H9 (cell line): ENCODE measurements around the gene CHM. TPM values are rescaled to one million over a fixed set of nuclear protein-coding genes. Genes with fewer than 3 reads are reported as not detected.

Experiments used
- DNase-seq: peaks from one replicate; pipeline ENCODE4 v3.0.0-alpha.2; 2017
- H2AFZ ChIP-seq: one replicate; pipeline ENCODE4 v1.6.1; 2013; ENCODE audit warnings: mild to moderate bottlenecking, low read length, control low read depth, moderate library complexity
- H2AK5ac ChIP-seq: 2 replicates; pipeline ENCODE4 v1.6.1; 2013; ENCODE audit warnings: low read length, control low read depth, mixed read lengths; ENCODE audit not compliant: insufficient read length
- H2BK120ac ChIP-seq: one replicate; pipeline ENCODE4 v1.6.1; 2013; ENCODE audit warnings: low read depth, mild to moderate bottlenecking, low read length, control low read depth, inconsistent platforms; ENCODE audit not compliant: poor library complexity, severe bottlenecking
- H2BK12ac ChIP-seq: 2 replicates; pipeline ENCODE4 v1.6.1; 2013; ENCODE audit warnings: low read length, control low read depth, mixed read lengths, low read depth; ENCODE audit not compliant: insufficient read length
- H2BK15ac ChIP-seq: 2 replicates; pipeline ENCODE4 v1.6.1; 2013; ENCODE audit warnings: low read depth, low read length, control low read depth
- H2BK20ac ChIP-seq: one replicate; pipeline ENCODE4 v1.6.1; 2013; ENCODE audit warnings: low read depth, mild to moderate bottlenecking, low read length, control low read depth, inconsistent platforms; ENCODE audit not compliant: poor library complexity, severe bottlenecking
- H2BK5ac ChIP-seq: 2 replicates; pipeline ENCODE4 v1.6.1; 2013; ENCODE audit warnings: low read length, control low read depth, mixed read lengths; ENCODE audit not compliant: insufficient read length
- H3K14ac ChIP-seq: 2 replicates; pipeline ENCODE4 v1.6.1; 2013; ENCODE audit warnings: low read length, control low read depth; ENCODE audit not compliant: insufficient read depth
- H3K18ac ChIP-seq: 2 replicates; pipeline ENCODE4 v1.6.1; 2013; ENCODE audit warnings: low read depth, mild to moderate bottlenecking, mixed read lengths, low read length, control low read depth; ENCODE audit not compliant: insufficient read length
- H3K23ac ChIP-seq: 2 replicates; pipeline ENCODE4 v1.6.1; 2013; ENCODE audit warnings: low read length, control low read depth, mixed read lengths, low read depth; ENCODE audit not compliant: insufficient read length
- H3K23me2 ChIP-seq: 2 replicates; pipeline ENCODE4 v1.6.1; 2013; ENCODE audit warnings: low read depth, mild to moderate bottlenecking, mixed read lengths, low read length, control low read depth; ENCODE audit not compliant: insufficient read length, poor library complexity, severe bottlenecking
- H3K27ac ChIP-seq: 2 replicates; pipeline ENCODE4 v1.5.1; 2013; ENCODE audit warnings: low read length, control low read depth, mixed read lengths, low read depth; ENCODE audit not compliant: insufficient read length
- H3K27me3 ChIP-seq: 2 replicates; pipeline ENCODE4 v1.6.1; 2013; ENCODE audit warnings: low read length, control low read depth, inconsistent platforms; ENCODE audit not compliant: insufficient read depth
- H3K4ac ChIP-seq: 2 replicates; pipeline ENCODE4 v1.6.1; 2013; ENCODE audit warnings: low read depth, mild to moderate bottlenecking, control low read depth, inconsistent platforms, low read length, moderate library complexity
- H3K4me1 ChIP-seq: 2 replicates; pipeline ENCODE4 v1.6.1; 2013; ENCODE audit warnings: low read length, control low read depth, inconsistent platforms; ENCODE audit not compliant: insufficient read depth
- H3K4me2 ChIP-seq: 2 replicates; pipeline ENCODE4 v1.6.1; 2013; ENCODE audit warnings: low read length, control low read depth, mixed read lengths; ENCODE audit not compliant: insufficient read length, insufficient read depth
- H3K56ac ChIP-seq: 2 replicates; pipeline ENCODE4 v1.6.1; 2013; ENCODE audit warnings: low read depth, mild to moderate bottlenecking, mixed read lengths, low read length, control low read depth; ENCODE audit not compliant: insufficient read length
- H3K79me1 ChIP-seq: 2 replicates; pipeline ENCODE4 v1.6.1; 2013; ENCODE audit warnings: low read depth, mild to moderate bottlenecking, moderate library complexity, low read length, control low read depth, inconsistent platforms; ENCODE audit not compliant: insufficient read depth, poor library complexity, severe bottlenecking
- H3K79me2 ChIP-seq: 2 replicates; pipeline ENCODE4 v1.6.1; 2013; ENCODE audit warnings: low read length, control low read depth, inconsistent platforms; ENCODE audit not compliant: insufficient read depth
- H3K9ac ChIP-seq: 2 replicates; pipeline ENCODE4 v1.6.1; 2013; ENCODE audit warnings: low read length, control low read depth, mixed read lengths; ENCODE audit not compliant: insufficient read length; ENCODE audit errors: extremely low read depth
- H3K9me3 ChIP-seq: one replicate; pipeline ENCODE4 v1.6.1; 2013; ENCODE audit warnings: low read depth, low read length, inconsistent platforms; ENCODE audit not compliant: control insufficient read depth
- H3T11ph ChIP-seq: one replicate; pipeline ENCODE4 v1.6.1; 2013; ENCODE audit warnings: mild to moderate bottlenecking, low read length, control low read depth, inconsistent platforms
- H4K20me1 ChIP-seq: one replicate; pipeline ENCODE4 v1.6.1; 2013; ENCODE audit not compliant: control insufficient read depth, insufficient read length, insufficient read depth
- H4K5ac ChIP-seq: 2 replicates; pipeline ENCODE4 v1.6.1; 2013; ENCODE audit warnings: low read depth, mild to moderate bottlenecking, mixed read lengths, low read length, control low read depth; ENCODE audit not compliant: insufficient read length
- H4K8ac ChIP-seq: replicated peaks from 2 replicates; pipeline ENCODE4 v1.6.1; 2013; ENCODE audit warnings: low read length, control low read depth, mixed read lengths, low read depth; ENCODE audit not compliant: insufficient read length
- H4K91ac ChIP-seq: 2 replicates; pipeline ENCODE4 v1.6.1; 2013; ENCODE audit warnings: low read depth, mild to moderate bottlenecking, moderate library complexity, mixed read lengths, low read length, control low read depth; ENCODE audit not compliant: insufficient read length
- H3K27ac Mint-ChIP-seq, 3 experiments: 2 replicates in 2 of 3; 3 replicates in 1 of 3; pipeline ENCODE4 v1.8.0; 2020 to 2021; ENCODE audit warnings: mixed read lengths in 3 of 3, mild to moderate bottlenecking in 1 of 3, moderate library complexity in 1 of 3
- H3K27me3 Mint-ChIP-seq: 2 replicates; pipeline ENCODE4 v1.8.0; 2021; ENCODE audit warnings: low read depth, mild to moderate bottlenecking, moderate library complexity, mixed read lengths
- H3K36me3 Mint-ChIP-seq, 3 experiments: 2 replicates in 2 of 3; 3 replicates in 1 of 3; pipeline ENCODE4 v1.8.0; 2020 to 2021; ENCODE audit warnings: low read depth in 3 of 3, mixed read lengths in 3 of 3; ENCODE audit not compliant: insufficient read depth in 1 of 3
- H3K4me1 Mint-ChIP-seq, 2 experiments: 2 replicates each; pipeline ENCODE4 v1.8.0; 2020; ENCODE audit warnings: mixed read lengths in 2 of 2
- H3K4me3 Mint-ChIP-seq, 2 experiments: 2 replicates in 1 of 2; 3 replicates in 1 of 2; pipeline ENCODE4 v1.8.0; 2020 to 2021; ENCODE audit warnings: mild to moderate bottlenecking in 2 of 2, mixed read lengths in 2 of 2, moderate library complexity in 1 of 2
- H3K9me3 Mint-ChIP-seq, 2 experiments: 2 replicates in 1 of 2; 3 replicates in 1 of 2; pipeline ENCODE4 v1.8.0; 2020; ENCODE audit warnings: mild to moderate bottlenecking in 2 of 2, mixed read lengths in 2 of 2, moderate library complexity in 1 of 2
- WGBS: extraction: QIAGEN DNeasy Blood & Tissue Kit; methylation state at CpG from one replicate; pipeline ENCODE4 v1.1.7; 2013; ENCODE audit warnings: missing lambda C conversion rate, low lambda C conversion rate, mixed read lengths; ENCODE audit not compliant: insufficient read length; ENCODE audit errors: extremely low coverage; 5-methylcytosine and 5-hydroxymethylcytosine counted together
- total RNA-seq: library from RNA; stranded (reverse); gene quantifications from 2 replicates; pipeline ENCODE4 v1.2.1, GENCODE V29; 2021
- TF ChIP-seq, protein P1 (sequence below): fragments of 200-600 bp; sonication (generic); conservative IDR thresholded peaks from 3 replicates; pipeline ENCODE4 v1.8.0; 2021; ENCODE audit warnings: antibody characterized with exemption, mild to moderate bottlenecking

CHM gene
- total RNA-seq, 1 experiment from 2014 or later: 28.4 TPM

DNA sequence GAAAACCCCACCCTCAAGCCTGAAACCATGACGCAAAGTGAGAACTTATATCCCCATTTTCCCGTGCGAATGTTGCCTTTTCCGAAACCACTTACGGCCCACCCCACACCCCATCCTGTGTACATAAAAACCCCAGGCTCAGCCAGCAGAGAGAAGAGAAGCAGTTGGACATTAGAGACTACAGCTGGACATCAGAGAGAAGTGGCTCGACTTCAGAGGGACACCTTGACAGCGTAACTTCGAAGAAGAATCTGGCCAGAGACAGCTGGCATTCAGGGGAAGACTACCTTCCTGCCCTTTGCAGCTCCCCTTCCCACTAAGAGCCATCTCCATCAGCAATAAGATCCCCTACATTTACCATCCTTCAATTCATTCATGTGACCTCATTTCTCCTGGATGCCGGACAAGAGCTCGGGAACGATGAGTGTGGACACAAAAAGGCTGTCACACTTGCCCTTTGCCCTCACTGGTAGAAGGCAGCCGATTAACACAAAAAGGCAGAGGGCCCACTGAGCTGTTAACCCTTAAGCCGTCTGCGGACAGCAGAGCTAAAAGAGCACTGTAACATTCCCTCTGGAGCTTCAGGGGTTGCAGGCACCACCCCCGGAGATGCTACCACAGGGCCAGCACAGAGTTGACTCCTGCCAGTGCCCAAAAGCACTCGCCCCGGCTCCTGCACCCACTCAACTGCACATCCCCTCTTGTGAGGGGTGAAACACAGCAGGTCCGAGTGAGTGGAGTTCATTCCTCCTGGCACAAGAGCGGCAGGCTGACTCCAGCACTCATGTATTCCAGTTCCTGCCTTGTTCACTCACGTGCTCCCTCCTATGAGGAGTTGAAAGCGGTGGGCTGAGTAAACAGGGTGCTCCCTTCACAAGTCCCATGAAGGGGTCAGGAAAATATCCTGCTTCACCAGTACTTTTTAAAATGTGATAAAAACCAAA is 7.5 kb downstream of the CHM start:
- Histone ChIP-seq H3T11ph (no peak overlapping the region), H2BK5ac (no peak overlapping the region), H3K23ac (no peak overlapping the region), H4K5ac (no peak overlapping the region), H3K23me2 (no peaks in the 10 kb centered on the region), H3K14ac (no peak overlapping the region), H3K4me2 (no peak overlapping the region), H2AFZ (no peak overlapping the region), H2AK5ac (no peak overlapping the region), H3K56ac (no peak overlapping the region), H2BK20ac (no peak overlapping the region), H3K79me2 (peaks cover 5% of the 10 kb centered on the region; the same call in 1 of the 2 replicates), H4K8ac (no peak overlapping the region), H3K4me1 (no peaks in the 10 kb centered on the region; the same call in 1 of the 2 replicates), H2BK15ac (no peak overlapping the region), H3K4ac (no peak overlapping the region), H3K79me1 (peaks cover 4% of the 10 kb centered on the region), H2BK120ac (no peak overlapping the region), H3K9me3 (no peaks in the 10 kb centered on the region), H3K27ac (no peak overlapping the region), H3K18ac (no peak overlapping the region), H4K91ac (no peak overlapping the region), H4K20me1 (no peaks in the 10 kb centered on the region), H3K27me3 (no peaks in the 10 kb centered on the region), H2BK12ac (no peak overlapping the region), H3K9ac (no peak overlapping the region)
- no peaks in the 10 kb centered on the region for H3K27me3 Mint-ChIP-seq
- H3K36me3 Mint-ChIP-seq: peaks cover under 1 to 13% (median 2%) of the 10 kb centered on the region in 3 experiments; a peak in 6 of 7 replicates
- TF ChIP-seq, protein P1, sequence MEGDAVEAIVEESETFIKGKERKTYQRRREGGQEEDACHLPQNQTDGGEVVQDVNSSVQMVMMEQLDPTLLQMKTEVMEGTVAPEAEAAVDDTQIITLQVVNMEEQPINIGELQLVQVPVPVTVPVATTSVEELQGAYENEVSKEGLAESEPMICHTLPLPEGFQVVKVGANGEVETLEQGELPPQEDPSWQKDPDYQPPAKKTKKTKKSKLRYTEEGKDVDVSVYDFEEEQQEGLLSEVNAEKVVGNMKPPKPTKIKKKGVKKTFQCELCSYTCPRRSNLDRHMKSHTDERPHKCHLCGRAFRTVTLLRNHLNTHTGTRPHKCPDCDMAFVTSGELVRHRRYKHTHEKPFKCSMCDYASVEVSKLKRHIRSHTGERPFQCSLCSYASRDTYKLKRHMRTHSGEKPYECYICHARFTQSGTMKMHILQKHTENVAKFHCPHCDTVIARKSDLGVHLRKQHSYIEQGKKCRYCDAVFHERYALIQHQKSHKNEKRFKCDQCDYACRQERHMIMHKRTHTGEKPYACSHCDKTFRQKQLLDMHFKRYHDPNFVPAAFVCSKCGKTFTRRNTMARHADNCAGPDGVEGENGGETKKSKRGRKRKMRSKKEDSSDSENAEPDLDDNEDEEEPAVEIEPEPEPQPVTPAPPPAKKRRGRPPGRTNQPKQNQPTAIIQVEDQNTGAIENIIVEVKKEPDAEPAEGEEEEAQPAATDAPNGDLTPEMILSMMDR: no peak
- WGBS: no CpG with 5 or more reads among the region's 21 CpGs
- no peak for DNase-seq
- peak overlapping the region; percentile 7 to 89 (median 59); a peak in 6 of 7 replicates for H3K27ac Mint-ChIP-seq
- H3K9me3 Mint-ChIP-seq: peaks cover 0 to 33% of the 10 kb centered on the region in 2 experiments; a peak in 4 of 5 replicates
- peaks cover 23 to 28% of the 10 kb centered on the region in 2 experiments for H3K4me1 Mint-ChIP-seq
- no peak overlapping the region for H3K4me3 Mint-ChIP-seq
